ENCODE results near the gene METTL8. TPM values are rescaled to one million over a fixed set of nuclear protein-coding genes. Genes with fewer than 3 reads are reported as not detected.

The METTL8 gene, protein sequence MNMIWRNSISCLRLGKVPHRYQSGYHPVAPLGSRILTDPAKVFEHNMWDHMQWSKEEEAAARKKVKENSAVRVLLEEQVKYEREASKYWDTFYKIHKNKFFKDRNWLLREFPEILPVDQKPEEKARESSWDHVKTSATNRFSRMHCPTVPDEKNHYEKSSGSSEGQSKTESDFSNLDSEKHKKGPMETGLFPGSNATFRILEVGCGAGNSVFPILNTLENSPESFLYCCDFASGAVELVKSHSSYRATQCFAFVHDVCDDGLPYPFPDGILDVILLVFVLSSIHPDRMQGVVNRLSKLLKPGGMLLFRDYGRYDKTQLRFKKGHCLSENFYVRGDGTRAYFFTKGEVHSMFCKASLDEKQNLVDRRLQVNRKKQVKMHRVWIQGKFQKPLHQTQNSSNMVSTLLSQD
- 14.0 and 18.7 TPM in 2 replicates for total RNA-seq

DNA sequence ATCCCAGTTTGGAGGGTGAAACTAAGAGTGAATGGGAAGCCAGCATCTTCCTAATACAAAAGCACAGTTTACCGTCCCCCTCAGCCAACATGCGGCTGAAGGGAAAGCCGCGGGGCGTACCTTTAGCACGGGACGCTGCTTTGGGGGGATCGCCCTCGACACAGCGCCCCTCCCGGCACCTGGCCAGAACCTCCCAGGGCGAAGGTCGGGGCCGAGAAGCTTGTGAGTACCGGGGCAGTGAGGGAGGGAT, at the start of gene METTL8:
METTL8 (minus strand) TSS at position 228 of the 250 bp plus-strand sequence. CDS start 41,805 bp downstream, outside the sequence.

DNA sequence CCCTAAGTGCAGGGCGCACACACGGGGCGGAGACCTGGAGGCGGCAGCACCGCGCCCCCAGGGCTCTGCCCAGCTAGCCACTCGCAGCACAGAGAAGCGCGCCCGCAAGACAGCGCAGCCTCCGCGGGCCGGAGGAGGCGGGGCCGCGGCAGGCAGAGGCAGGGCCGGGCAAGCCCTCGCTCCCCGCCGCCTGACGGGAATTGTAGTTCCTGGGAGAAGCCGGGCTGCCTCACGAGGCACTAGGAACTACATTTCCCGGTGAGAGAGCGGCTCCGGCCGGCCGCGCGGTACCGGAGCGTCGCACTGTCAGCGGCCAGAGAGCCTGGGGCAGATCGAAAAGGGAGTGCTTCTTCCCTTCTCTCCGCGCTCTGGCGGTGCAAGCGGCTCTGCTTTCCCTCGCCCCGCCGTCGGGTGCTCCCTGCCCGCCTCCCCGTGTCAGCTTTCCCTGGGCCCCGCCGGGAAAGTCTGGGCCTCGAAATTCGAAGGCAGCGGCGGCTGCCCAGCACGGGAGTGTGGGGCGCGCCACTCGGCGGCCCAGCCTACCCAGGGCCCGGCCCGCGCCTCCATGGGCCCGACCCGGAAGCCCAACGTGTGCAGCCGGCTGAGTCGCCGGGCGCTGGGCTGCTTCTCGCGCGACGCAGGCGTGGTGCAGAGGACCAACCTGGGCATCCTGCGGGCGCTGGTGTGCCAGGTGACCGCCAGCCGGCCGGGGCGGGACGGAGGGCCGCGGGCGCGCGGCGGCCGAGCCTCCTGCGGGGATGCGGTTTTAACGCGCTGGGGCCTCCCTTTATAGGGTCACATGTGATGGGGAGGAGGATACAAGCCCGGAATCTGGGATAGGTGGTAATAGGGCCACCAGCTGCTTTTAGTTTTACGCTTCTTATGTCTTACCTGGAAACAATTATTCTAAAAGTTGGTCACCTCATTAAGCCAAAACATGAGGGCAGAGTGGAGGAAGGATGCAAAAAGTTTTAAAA, 511 bp upstream of the METTL8 start, which contains the start of gene DCAF17:
DCAF17 (plus strand) TSS at position 214 of the 977 bp plus-strand sequence; CDS start at position 566, 352 bp downstream.

Other genes starting within 250 kb of the METTL8 start
- gene DCAF17, start 236 bp upstream of the METTL8 start, total RNA-seq, result 9.2 and 9.8 TPM in 2 replicates
- 38.7 and 40.5 TPM in 2 replicates for gene CYBRD1, start 88.5 kb upstream of the METTL8 start, total RNA-seq

All from bronchus fibroblast of lung (primary cell).